SW 1271 (cell line): ENCODE results near the gene RPS14.

ENCODE experiments used
- DNase-seq, 2 experiments: peaks; one replicate each; lab custom pipeline; 2025; lab: John Stamatoyannopoulos, UW

Gene RPS14

GRCh38 chr5:150449517-150450339, at the start of gene RPS14:
Gene RPS14 (minus strand): TSS chr5:150449739. CDS start chr5:150447733, 2,006 bp downstream.
- peak; percentile 85 to 97 for DNase-seq

- no peak for DNase-seq
Observed at GRCh38 chr5:150498971-150499370, 49.4 kb upstream of the RPS14 start.

GRCh38 chr5:150498501-150498900, 49.0 kb upstream of the RPS14 start:
- DNase-seq = no peak

GRCh38 chr5:150497989-150498317, 48.4 kb upstream of the RPS14 start:
- DNase-seq = peak in 1 of 2 experiments; percentile 64

- peak; percentile 93 to 95 for DNase-seq
Observed at GRCh38 chr5:150497274-150497988, 47.9 kb upstream of the RPS14 start.

GRCh38 chr5:150496534-150496933, 47.0 kb upstream of the RPS14 start:
- DNase-seq = no peak

- DNase-seq = no peak
Observed at GRCh38 chr5:150496098-150496497, 46.6 kb upstream of the RPS14 start.

GRCh38 chr5:150492621-150493020, 43.1 kb upstream of the RPS14 start:
- DNase-seq = peak; percentile 62 to 88

- DNase-seq = no peak
Observed at GRCh38 chr5:150491876-150492275, 42.3 kb upstream of the RPS14 start.

GRCh38 chr5:150490754-150491153, 41.2 kb upstream of the RPS14 start:
- DNase-seq = no peak

GRCh38 chr5:150490296-150490669, 40.7 kb upstream of the RPS14 start:
- no peak for DNase-seq

GRCh38 chr5:150489360-150490295, 40.1 kb upstream of the RPS14 start:
- DNase-seq = no peak

GRCh38 chr5:150488519-150489359, 39.2 kb upstream of the RPS14 start:
- DNase-seq = peak in 1 of 2 experiments; percentile 45

- DNase-seq = peak in 1 of 2 experiments; percentile 47
Observed at GRCh38 chr5:150487199-150488061, 37.9 kb upstream of the RPS14 start.

GRCh38 chr5:150486402-150487198, 37.1 kb upstream of the RPS14 start:
- DNase-seq = peak in 1 of 2 experiments; percentile 65

- DNase-seq = peak in 1 of 2 experiments; percentile 34
Observed at GRCh38 chr5:150485693-150486401, 36.3 kb upstream of the RPS14 start.

GRCh38 chr5:150484964-150485692, 35.6 kb upstream of the RPS14 start:
- DNase-seq = no peak

- no peak for DNase-seq
Observed at GRCh38 chr5:150481972-150482406, 32.5 kb upstream of the RPS14 start.
